H1 (cell line): ENCODE data around the gene ZNF598.

Source experiments
- ATF2 ChIP-seq: IDR thresholded peaks from 2 replicates; pipeline ENCODE4 v1.6.1; 2012; ENCODE audit warnings: low read length, inconsistent platforms
- CTCF ChIP-seq, 3 experiments: IDR thresholded peaks; 1 replicate in 2 of 3; 2 replicates in 1 of 3; pipeline versions ENCODE4 v1.5.1 to v1.6.1; 2011; ENCODE audit warnings: low read length in 3 of 3, mild to moderate bottlenecking in 3 of 3, inconsistent platforms in 2 of 3, low read depth in 1 of 3, moderate library complexity in 1 of 3; ENCODE audit not compliant: insufficient read depth in 1 of 3; ENCODE audit errors: control extremely low read depth in 1 of 3

DNA sequence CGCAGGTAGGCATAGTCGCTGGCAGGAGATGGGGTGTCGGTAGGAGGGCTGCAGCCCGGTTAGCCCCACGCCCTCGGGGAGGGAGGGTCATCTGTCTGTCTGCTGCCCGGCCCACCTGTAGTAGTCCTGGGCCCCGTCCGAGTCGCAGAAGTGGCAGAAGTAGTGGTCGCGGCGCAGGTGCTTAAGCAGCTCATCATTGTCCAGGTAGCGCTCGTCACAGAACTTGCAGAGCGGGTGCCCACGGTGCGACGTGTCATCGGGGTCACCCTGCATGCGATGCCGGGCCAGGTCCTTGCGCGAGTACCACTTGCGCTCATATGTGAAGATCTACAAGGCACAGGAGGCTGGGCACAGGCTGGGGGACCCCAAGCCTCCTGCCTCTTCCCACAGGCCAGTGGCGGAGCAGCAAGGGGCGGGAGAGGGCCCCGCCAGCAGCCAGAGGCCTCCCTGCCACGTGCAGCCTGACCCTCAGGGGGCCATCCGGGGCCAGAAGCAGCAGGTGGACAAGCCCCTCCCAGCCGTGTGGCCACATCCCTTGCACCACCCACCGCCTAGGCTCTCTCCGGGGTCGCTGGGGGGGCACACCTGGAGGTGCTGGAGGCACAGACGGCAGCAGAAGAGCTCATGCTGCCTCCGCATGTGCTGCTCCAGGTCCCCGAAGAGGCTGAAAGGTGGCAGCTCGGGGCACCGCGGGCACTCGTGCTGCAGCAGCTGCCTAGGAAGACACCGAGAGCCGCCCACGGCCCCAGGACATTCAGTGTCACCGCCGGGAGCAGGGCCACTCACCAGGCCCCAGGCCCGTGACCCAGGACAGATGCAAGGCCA lies 7.0 kb downstream of the ZNF598 start:
- TF ChIP-seq ATF2: no peak
- TF ChIP-seq CTCF (IDR thresholded peaks at IDR 0.05; ENCODE audit: control extremely low read depth in 1 of 3, insufficient read depth in 1 of 3, low read depth in 1 of 3, low read length in 3 of 3): no peak
